ENCODE results near the gene GRIK5.

The GRIK5 gene

DNA sequence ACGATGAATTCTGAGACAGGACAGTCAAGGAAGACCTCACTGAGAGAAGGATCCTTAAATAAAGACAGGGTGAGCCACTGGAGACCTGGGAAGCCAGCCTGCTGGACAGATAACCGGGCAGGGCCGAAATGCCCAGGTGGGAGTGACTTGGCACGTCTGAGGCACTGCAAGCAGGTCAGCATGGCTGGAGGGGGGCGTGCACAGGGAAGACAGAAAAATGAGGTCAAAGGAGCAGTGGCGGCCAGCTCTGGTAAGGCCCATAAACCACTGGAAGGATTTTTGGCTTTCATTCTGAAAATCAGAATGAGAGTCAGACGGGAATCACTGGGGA lies 70.2 kb downstream of the GRIK5 start:
- TF ChIP-seq SIN3A (IDR thresholded peaks at IDR 0.05; ENCODE audit: borderline replicate concordance, insufficient read depth, low read length): no peak
- no peak for TF ChIP-seq REST (IDR thresholded peaks at IDR 0.05; ENCODE audit: insufficient read depth in 1 of 2, low read depth in 2 of 2, low read length in 2 of 2)
- TF ChIP-seq POLR2AphosphoS5 (IDR thresholded peaks at IDR 0.05; ENCODE audit: low read depth, low read length): no peak
- no peak for TF ChIP-seq TAF1 (IDR thresholded peaks at IDR 0.05; ENCODE audit: borderline replicate concordance, insufficient read depth, low read length)
- no peak for TF ChIP-seq FOXP2 (optimal IDR thresholded peaks at IDR 0.05; ENCODE audit: borderline replicate concordance, extremely low read depth, extremely low read length, insufficient read depth)

- TF ChIP-seq REST (IDR thresholded peaks at IDR 0.05; ENCODE audit: insufficient read depth in 1 of 2, low read depth in 2 of 2, low read length in 2 of 2) (no peak), SIN3A (IDR thresholded peaks at IDR 0.05; ENCODE audit: borderline replicate concordance, insufficient read depth, low read length) (no peak), TAF1 (IDR thresholded peaks at IDR 0.05; ENCODE audit: borderline replicate concordance, insufficient read depth, low read length) (no peak), FOXP2 (optimal IDR thresholded peaks at IDR 0.05; ENCODE audit: borderline replicate concordance, extremely low read depth, extremely low read length, insufficient read depth) (no peak), POLR2AphosphoS5 (IDR thresholded peaks at IDR 0.05; ENCODE audit: low read depth, low read length) (no peak)
These were observed 70.7 kb downstream of the GRIK5 start for GRCh38 chr19:41999071-41999877.

GRCh38 chr19:41998246-41999020 lies 71.6 kb downstream of the GRIK5 start:
- TF ChIP-seq POLR2AphosphoS5 (IDR thresholded peaks at IDR 0.05; ENCODE audit: low read depth, low read length) (no peak), REST (IDR thresholded peaks at IDR 0.05; ENCODE audit: insufficient read depth in 1 of 2, low read depth in 2 of 2, low read length in 2 of 2) (peak; percentile 59 to 81; a peak in 3 of 4 replicates)

DNA sequence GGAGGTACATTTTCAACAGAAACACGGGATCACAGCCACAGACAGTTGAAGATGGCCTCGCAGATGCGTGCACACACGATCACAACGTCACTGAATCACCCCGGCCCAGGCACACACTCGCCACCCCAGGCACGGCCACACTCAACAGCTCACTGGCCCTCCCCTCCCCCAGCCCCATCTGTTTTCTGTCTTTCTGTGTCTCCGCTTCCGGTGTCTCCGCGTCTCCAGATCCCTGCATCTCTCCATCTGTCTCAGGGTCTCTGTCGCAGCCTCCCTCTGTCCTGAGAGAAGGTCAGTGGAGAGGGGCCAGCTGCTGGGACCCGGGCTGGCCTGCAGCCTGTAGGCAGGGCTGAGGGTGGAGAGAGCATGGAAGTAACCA lies 72.2 kb downstream of the GRIK5 start:
- TF ChIP-seq REST (IDR thresholded peaks at IDR 0.05; ENCODE audit: insufficient read depth in 1 of 2, low read depth in 2 of 2, low read length in 2 of 2): peak in 1 of 2 experiments; percentile 42; a peak in 1 of 4 replicates
- no peak for TF ChIP-seq POLR2AphosphoS5 (IDR thresholded peaks at IDR 0.05; ENCODE audit: low read depth, low read length)
- TF ChIP-seq SIN3A (IDR thresholded peaks at IDR 0.05; ENCODE audit: borderline replicate concordance, insufficient read depth, low read length): no peak

Measured in PFSK-1 (cell line).